Right cardiac atrium (tissue), 5 donors: ENCODE results near the gene FHL2. TPM values are rescaled to one million over a fixed set of nuclear protein-coding genes. Genes with fewer than 3 reads are reported as not detected.
"Not testable (repeated sequence)": the region's sequence is repeated elsewhere in the genome, so short reads cannot be mapped to it uniquely, and the experiment has no call there.

ENCODE experiments used
- ATAC-seq, 2 donors: fragments of 200-7000 bp; cut with Tn5 transposase; one replicate each; pipeline versions ENCODE4 v1.8.0 to v1.9.1; 2020; ENCODE audit warnings: moderate library complexity in 2 of 2, mild to moderate bottlenecking in 1 of 2
- DNase-seq, 3 donors: peaks; one replicate each; pipeline ENCODE4 v3.0.0-alpha.2; 2020
- H3K27ac ChIP-seq: one replicate; pipeline ENCODE4 v1.5.1; 2013; ENCODE audit warnings: mild to moderate bottlenecking, low read length, control low read depth, moderate library complexity
- H3K27me3 ChIP-seq: one replicate; pipeline ENCODE4 v1.6.1; 2013; ENCODE audit not compliant: control insufficient read depth, insufficient read depth
- H3K4me1 ChIP-seq: one replicate; pipeline ENCODE4 v1.6.1; 2013; ENCODE audit warnings: low read length; ENCODE audit not compliant: control insufficient read depth, insufficient read depth
- H3K4me3 ChIP-seq: one replicate; pipeline ENCODE4 v1.5.1; 2013; ENCODE audit warnings: low read length, control low read depth
- H3K9me3 ChIP-seq: one replicate; pipeline ENCODE4 v1.6.1; 2013; ENCODE audit warnings: low read length; ENCODE audit not compliant: control insufficient read depth
- WGBS: extraction: QIAGEN DNeasy Blood & Tissue Kit; methylation state at CpG from one replicate; pipeline ENCODE4 v1.1.7; 2013; 5-methylcytosine and 5-hydroxymethylcytosine counted together
- intact Hi-C, 4 donors: fragments of 100-400 bp; cut with DNase I; formaldehyde crosslinking; loops; one replicate each; pipeline versions ENCODE4 v1.11.0 to v1.14.0; 2022 to 2023
- polyA plus RNA-seq: library from polyadenylated mRNA; stranded (reverse); fragments of 200-250 nt; gene quantifications from one replicate; pipeline ENCODE4 v1.2.3, GENCODE V29; 2013
- total RNA-seq, 4 donors: library from RNA; stranded (reverse); fragmentation: NEBNext Ultra II Directional; extraction: Animal tissue kit (Norgen Biotek cat#: 25700); gene quantifications; one replicate each; pipeline ENCODE4 v1.2.1, GENCODE V29; 2021
- donor health status: healthy with polysubstance abuse.
- donor health status: DM: no; HTN: yes; CAD: no.
- donor health status: DM: no; HTN: no; CAD: no.
- donor health status: DM: no; HTN: yes; CAD: no; lungs with severe emphysema.
- donor health status: DM: yes; HTN: yes; CAD: no.

Gene FHL2
- total and polyA plus RNA-seq, 5 donors: 410 to 631 (median 457) TPM

GRCh38 chr2:105337122-105338019 is 61.5 kb downstream of the FHL2 start, which contains the start of gene C2orf49:
TSS of gene C2orf49 (plus strand) at chr2:105337540. CDS start at chr2:105337588, 48 bp downstream.
- intact Hi-C loops: no loop called here
- Histone ChIP-seq H3K9me3 (no peaks in the 10 kb centered on the region), H3K4me1 (peaks cover 2% of the 10 kb centered on the region), H3K27me3 (no peaks in the 10 kb centered on the region), H3K4me3 (peak within 1 kb of the TSS; percentile 96), H3K27ac (peak within 1 kb of the TSS; percentile 94)
- WGBS: under 1% methylated on average over 58 of the region's 58 CpGs
- DNase-seq (peak; percentile 89 to 95 (median 94)), ATAC-seq (peak; percentile 95 to 96)

- peaks cover 2% of the 10 kb centered on the region for H3K4me1 ChIP-seq
- intact Hi-C loops: no loop called here
- peak overlapping the region; percentile 66 for H3K27ac ChIP-seq
- no peaks in the 10 kb centered on the region for H3K27me3 ChIP-seq
- 3% methylated on average over 7 of the region's 7 CpGs for WGBS
- H3K4me3 ChIP-seq: peak overlapping the region; percentile 96
- DNase-seq (no peak), ATAC-seq (no peak)
- no peaks in the 10 kb centered on the region for H3K9me3 ChIP-seq
Observed at GRCh38 chr2:105336786-105337121, 62.1 kb downstream of the FHL2 start.

DNA sequence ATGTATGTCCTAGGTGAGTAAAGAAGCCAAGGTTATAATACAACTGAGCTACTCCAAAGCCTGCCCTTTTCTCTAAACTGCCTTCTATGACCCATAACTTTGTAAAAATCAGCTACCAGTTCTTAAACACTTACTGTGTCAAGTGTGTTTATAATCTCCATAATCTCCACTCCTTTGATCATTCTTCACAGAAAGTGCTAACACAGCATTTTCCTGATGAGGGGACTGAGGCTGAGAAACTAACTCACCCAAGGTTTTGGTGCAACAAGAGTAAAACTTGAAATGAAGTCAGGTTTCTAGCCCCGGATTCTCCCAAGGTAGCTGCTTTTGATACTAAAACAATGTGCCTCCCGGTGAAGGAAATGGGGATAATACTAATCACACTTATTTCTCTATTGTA is 63.4 kb downstream of the FHL2 start:
- WGBS: 88% methylated on average over 2 of the region's 2 CpGs
- H3K4me1 ChIP-seq: peaks cover 2% of the 10 kb centered on the region
- DNase-seq (no peak), ATAC-seq (no peak)
- intact Hi-C loops: no loop called here
- H3K4me3 ChIP-seq: no peak overlapping the region
- no peaks in the 10 kb centered on the region for H3K9me3 ChIP-seq
- no peak overlapping the region for H3K27ac ChIP-seq
- no peaks in the 10 kb centered on the region for H3K27me3 ChIP-seq

DNA sequence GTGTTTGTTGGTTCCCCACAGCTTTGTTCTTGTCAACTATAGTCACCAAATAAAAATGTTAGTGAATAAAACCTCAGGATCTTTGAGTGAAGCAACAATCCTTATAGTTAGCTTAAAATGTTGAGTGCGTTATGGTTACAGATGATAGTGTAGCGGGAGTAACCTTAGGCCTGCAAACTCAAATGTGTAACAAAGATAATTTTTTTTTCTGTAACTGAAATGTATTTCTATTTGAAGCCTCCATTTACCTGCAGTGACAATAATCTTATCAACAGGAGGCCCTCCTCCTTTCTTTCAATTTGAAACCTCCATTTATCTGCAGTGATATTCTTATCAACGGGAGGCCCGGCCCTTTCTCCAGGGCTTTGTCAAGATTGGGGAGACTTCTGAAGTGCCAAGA is 64.6 kb downstream of the FHL2 start:
- Histone ChIP-seq H3K9me3 (no peaks in the 10 kb centered on the region), H3K4me3 (no peak overlapping the region), H3K27me3 (no peaks in the 10 kb centered on the region), H3K4me1 (peaks cover 2% of the 10 kb centered on the region), H3K27ac (no peak overlapping the region)
- WGBS: 79% methylated on average over 4 of the region's 4 CpGs
- intact Hi-C loops: no loop called here
- no peak for ATAC-seq
- DNase-seq: no peak

- no peaks in the 10 kb centered on the region for H3K9me3 ChIP-seq
- peak in 1 of 3 donors; percentile 25 for DNase-seq
- no peak overlapping the region for H3K4me3 ChIP-seq
- H3K27me3 ChIP-seq: no peaks in the 10 kb centered on the region
- 96% methylated on average over 4 of the region's 4 CpGs for WGBS
- no peaks in the 10 kb centered on the region for H3K4me1 ChIP-seq
- ATAC-seq: no peak
- no peak overlapping the region for H3K27ac ChIP-seq
- intact Hi-C loops: no loop called here
Observed at GRCh38 chr2:105330681-105331375, 68.0 kb downstream of the FHL2 start.

DNA sequence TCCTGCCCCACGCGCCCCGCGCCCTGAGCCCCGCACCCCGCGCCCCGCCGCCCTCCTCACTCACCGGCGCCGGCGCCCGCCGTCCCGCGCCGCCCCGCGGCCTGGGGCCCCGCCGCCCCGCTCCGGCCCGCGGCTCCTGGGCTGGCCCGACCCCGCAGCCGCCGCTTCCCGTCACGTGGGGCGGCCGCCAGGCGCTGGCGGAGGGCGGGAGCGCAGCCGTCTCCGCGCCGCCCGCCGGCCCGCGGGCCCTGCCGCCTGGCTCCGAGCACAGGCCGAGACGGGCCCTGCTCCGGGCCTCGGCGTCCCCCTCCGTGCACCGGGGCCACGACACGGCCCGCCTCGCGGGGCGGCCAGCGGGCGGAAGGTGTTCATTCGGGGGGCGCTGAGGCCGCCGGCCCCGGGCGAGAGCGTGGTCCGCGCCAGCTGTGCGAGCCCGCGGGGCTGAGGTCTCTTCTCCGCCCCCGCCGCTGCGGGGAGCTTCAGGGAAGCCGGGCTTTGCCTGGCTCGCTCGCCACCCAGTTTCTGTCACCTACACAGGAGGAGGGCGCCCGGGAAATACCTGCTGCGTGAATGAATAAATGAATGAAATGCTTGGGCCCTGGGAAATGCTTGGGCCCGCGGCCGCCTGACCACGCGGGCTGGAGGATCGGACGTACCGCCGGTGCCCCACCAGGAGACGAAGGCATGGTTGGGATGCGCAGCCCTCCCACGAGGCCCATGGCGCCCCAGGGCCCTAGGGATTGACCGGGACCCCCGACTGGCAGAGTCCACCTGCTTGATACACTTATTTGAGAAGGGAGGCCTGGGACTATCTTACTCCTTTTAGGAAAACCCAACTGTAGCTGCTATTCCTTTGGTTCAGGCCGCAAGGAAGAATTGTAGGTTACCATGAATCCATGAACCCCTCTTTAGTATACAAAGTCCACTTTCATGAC is 69.0 kb downstream of the FHL2 start, which contains the start of gene TGFBRAP1:
Gene TGFBRAP1 (minus strand): TSS at position 175 of the 935 bp plus-strand sequence. CDS start 21,434 bp downstream, outside the sequence.
- H3K9me3 ChIP-seq: no peaks in the 10 kb centered on the region
- ATAC-seq (peak; percentile 88 to 89), DNase-seq (peak; percentile 62 to 86 (median 81))
- no peaks in the 10 kb centered on the region for H3K4me1 ChIP-seq
- intact Hi-C loops: no loop called here
- H3K27me3 ChIP-seq: no peaks in the 10 kb centered on the region
- H3K4me3 ChIP-seq: peak within 1 kb of the TSS; percentile 92
- peak within 1 kb of the TSS; percentile 55 for H3K27ac ChIP-seq
- 2% methylated on average over 101 of the region's 101 CpGs for WGBS

DNA sequence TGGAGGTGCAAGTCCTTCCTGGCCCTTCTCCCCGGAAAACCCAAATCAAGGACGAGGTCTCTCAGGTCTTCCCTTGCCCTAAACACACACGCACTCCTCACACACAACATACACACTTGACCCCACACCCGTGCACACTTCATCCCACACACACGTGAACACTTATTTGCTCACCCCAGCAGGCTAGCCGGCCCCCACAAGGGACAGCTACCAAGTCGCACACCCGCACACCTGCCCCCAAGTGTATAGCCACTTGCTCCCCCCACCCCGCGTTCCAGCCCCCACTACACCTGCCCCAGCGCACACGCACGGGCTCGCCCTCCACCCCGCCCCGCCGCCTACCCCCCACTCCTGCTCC is 69.7 kb downstream of the FHL2 start:
- Histone ChIP-seq H3K4me3 (peak overlapping the region; percentile 92), H3K4me1 (no peaks in the 10 kb centered on the region), H3K27ac (peak overlapping the region; percentile 25), H3K9me3 (no peaks in the 10 kb centered on the region), H3K27me3 (no peaks in the 10 kb centered on the region)
- under 1% methylated on average over 17 of the region's 17 CpGs for WGBS
- DNase-seq: peak in 2 of 3 donors; percentile 22 to 51
- peak; percentile 24 to 34 for ATAC-seq
- intact Hi-C loops: no loop called here

DNA sequence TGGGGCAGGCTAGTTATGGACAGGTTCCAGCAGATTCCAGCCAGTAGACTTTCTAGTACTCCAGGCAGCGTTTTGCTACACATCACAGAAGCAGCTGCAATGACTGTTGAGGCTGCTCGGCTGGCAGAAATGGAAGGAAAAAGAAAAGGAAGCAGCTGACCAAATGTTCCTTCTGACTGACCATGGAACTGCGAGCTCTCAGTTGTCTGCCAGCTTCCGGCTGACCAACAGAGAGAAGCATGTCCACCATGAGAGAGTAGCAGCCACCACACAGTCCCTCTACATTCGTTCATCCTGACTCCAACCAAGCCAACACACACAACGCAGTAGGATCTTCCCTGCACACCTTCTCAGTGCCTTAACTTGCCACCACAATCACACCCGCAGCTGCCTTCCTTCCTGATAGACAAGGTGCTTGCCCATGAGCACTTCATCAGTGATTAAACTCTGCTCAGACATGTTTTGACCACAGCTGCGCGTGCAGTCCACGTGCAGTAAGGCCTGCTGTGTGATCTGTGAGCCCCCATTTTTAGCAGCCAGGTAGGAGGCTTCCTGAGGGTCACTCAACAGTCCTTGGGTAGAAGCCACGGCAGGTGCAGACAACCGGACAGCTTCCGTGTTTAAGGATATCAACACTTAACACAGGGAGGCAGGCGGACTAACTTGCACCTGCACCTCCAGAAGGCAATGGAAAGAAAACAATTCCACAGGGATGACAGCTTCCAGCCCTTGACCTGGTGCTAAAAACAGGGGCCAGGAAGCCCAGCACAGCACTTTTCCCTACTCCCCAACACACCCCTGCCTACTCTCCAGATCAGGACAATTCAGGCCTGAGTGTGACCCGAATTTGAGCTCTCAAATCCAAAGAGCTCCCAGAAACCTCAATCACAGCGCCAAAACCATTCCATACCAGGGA is 70.3 kb downstream of the FHL2 start:
- Histone ChIP-seq H3K4me3 (peak overlapping the region; percentile 92), H3K9me3 (no peaks in the 10 kb centered on the region), H3K4me1 (no peaks in the 10 kb centered on the region), H3K27ac (peak overlapping the region; percentile 55), H3K27me3 (no peaks in the 10 kb centered on the region)
- ATAC-seq: peak; percentile 9 to 34
- 23% methylated on average over 16 of the region's 16 CpGs for WGBS
- intact Hi-C loops: no loop called here
- peak in 1 of 3 donors; percentile 53 for DNase-seq

DNA sequence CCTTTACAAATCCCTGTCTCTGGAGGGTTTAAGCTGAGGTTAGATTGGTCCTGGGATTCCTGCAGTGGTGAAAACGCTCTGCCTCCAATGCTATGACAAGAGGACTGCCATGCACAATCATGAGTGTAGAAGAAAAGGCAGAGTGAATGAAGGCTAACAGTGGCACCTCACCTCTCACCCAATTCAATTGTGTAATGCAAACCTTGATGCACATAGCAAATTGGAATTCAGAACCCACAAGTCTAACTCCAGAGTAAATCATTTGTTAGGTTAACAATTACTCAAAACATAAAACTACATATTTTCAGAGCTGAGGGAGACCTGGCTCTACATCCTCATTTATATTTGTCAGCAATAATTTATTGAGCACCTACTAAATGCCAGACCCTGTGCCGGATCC is 71.2 kb downstream of the FHL2 start:
- no peaks in the 10 kb centered on the region for H3K27me3 ChIP-seq
- WGBS: 87% methylated on average over 2 of the region's 2 CpGs
- ATAC-seq: no peak
- H3K27ac ChIP-seq: no peak overlapping the region
- H3K4me3 ChIP-seq: no peak overlapping the region
- no peaks in the 10 kb centered on the region for H3K9me3 ChIP-seq
- no peak for DNase-seq
- intact Hi-C loops: no loop called here
- peaks cover 4% of the 10 kb centered on the region for H3K4me1 ChIP-seq

DNA sequence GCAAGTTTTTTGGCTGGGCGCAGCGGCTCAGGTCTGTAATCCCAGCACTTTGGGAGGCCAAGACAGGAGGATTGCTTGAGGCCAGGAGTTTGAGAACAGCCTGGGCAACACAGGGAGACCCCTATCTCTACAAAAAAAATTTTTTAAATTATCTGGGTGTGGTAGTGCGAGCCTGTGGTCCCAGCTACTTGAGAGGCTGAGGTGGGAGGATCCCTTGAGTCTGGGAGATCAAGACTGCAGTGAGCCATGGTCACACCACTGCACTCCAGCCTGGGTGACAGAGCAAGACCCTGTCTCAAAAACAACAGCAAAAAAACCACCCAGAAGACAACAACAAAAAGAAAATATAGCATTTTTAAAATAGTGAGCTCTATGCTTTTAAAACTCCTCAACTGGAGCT is 71.6 kb downstream of the FHL2 start:
- 94% methylated on average over 3 of the region's 3 CpGs for WGBS
- H3K4me3 ChIP-seq, ATAC-seq, H3K27me3 ChIP-seq, H3K4me1 ChIP-seq, H3K27ac ChIP-seq, H3K9me3 ChIP-seq, DNase-seq, intact Hi-C loops: not testable (repeated sequence)
